NCI-H146 treated with DMSO at 0.1 percent for 48 hours (cell line): ENCODE data around the gene QPRT.
"Not testable (repeated sequence)": the region's sequence is repeated elsewhere in the genome, so short reads cannot be mapped to it uniquely, and the experiment has no call there.

Experiments used
- DNase-seq: peaks from one replicate; lab custom pipeline; 2025; ENCODE audit not compliant: unreplicated experiment; lab: John Stamatoyannopoulos, UW

The QPRT gene

DNA sequence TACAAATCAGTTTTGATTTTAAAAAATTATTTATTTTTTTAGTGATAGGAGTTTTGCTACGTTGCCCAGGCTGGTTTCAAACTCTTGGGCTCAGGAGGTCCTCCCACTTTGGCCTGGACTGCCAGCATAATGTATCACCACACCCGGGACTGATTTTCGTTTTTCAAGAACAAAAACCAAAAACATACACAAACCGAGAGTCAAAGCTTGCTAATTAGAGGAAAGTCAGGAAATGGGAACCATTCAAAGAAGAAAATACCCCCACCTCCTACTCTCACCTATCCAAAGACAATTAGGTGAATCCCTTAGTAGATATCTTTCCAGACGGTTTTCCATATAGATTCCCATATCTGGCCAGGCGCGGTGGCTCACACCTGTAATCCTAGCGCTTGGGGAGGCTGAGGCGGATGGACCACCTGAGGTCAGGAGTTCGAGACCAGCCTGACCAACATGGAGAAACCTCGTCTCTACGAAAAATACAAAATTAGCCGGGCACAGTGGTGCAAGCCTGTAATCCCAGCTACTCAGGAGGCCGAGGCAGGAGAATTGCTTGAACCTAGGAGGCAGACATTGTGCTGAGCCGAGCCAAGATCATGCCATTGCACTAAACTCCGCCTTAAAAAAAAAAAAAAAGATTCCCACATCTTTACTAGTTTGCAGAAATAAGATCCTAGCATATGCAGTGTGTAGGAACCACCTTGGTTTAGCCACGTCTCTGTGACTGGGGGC lies 16.8 kb upstream of the QPRT start:
- no peak for DNase-seq

GRCh38 chr16:29662729-29663015 lies 16.3 kb upstream of the QPRT start:
- DNase-seq = no peak

- no peak for DNase-seq
These were observed 15.8 kb upstream of the QPRT start, which contains the start of gene SPN for GRCh38 chr16:29663016-29663806. Gene SPN (plus strand): TSS chr16:29663247. CDS start chr16:29663729, 482 bp downstream.

GRCh38 chr16:29663807-29664090 lies 15.2 kb upstream of the QPRT start:
- DNase-seq = no peak

- no peak for DNase-seq
These were observed 14.7 kb upstream of the QPRT start for GRCh38 chr16:29664091-29664921.

GRCh38 chr16:29665294-29666077 lies 13.5 kb upstream of the QPRT start:
- DNase-seq = no peak

GRCh38 chr16:29667322-29667610 lies 11.7 kb upstream of the QPRT start:
- not testable (repeated sequence) for DNase-seq

GRCh38 chr16:29667755-29668154 lies 11.2 kb upstream of the QPRT start:
- DNase-seq = no peak

DNA sequence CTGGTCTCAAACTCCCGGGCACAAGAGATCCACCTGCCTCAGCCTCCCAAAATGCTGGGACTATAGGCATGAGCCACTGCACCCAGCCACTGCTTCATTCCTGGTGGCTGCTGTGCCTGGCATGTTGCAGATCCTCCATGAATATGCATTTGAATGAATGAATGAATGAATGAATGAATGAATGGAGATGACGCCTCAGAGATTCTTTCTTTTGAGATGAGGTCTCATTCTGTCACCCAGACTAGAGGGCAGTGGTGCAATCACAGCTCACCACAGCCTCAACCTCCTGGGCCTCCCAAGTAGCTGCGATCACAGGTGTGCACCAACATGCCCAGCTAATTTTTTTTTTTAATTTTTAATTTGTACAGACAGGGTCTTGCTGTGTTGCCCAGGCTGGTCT lies 10.7 kb upstream of the QPRT start:
- no peak for DNase-seq

- no peak for DNase-seq
These were observed 5.5 kb upstream of the QPRT start for GRCh38 chr16:29673501-29673900.

GRCh38 chr16:29674188-29674587 lies 4.8 kb upstream of the QPRT start:
- DNase-seq = no peak

- peak; percentile 11 for DNase-seq
These were observed 3.0 kb upstream of the QPRT start for GRCh38 chr16:29675811-29676643.

DNA sequence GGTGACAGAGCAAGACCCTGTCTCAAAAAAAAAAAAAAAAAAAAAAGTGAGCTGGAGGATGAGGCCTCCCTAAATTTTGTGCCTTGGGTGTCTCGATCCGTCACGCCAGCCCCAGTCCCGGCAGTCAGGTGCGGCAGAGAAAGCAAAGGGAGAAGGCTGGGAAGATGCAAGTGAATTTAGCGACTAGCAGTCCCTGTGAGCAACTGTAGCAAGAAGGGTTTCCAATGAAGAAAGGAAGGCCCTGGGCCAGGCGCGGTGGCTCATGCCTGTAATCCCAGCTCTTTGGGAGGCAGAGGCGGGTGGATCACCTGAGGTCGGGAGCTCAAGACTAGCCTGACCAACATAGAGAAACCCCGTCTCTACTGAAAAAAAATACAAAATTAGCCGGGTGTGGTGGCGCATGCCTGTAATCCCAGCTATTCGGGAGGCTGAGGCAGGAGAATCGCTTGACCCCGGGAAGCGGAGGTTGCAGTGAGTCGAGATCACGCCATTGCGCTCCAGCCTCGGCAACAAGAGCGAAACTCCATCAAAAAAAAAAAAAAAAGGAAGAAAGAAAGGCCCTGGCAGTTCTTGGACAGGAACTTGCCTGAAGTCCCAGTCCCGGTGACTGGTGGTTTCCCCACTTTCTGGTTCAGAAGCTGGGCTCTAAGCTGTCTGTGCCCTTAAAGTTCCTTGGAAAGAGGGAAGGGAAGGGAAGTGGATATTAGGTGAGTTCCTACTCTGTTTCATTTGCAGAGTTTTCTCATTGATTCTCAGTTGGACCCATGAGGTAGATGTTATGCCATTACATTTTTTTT lies 1.8 kb upstream of the QPRT start:
- DNase-seq = no peak

- DNase-seq = no peak
These were observed 1.2 kb downstream of the QPRT start for GRCh38 chr16:29680180-29680598.

DNA sequence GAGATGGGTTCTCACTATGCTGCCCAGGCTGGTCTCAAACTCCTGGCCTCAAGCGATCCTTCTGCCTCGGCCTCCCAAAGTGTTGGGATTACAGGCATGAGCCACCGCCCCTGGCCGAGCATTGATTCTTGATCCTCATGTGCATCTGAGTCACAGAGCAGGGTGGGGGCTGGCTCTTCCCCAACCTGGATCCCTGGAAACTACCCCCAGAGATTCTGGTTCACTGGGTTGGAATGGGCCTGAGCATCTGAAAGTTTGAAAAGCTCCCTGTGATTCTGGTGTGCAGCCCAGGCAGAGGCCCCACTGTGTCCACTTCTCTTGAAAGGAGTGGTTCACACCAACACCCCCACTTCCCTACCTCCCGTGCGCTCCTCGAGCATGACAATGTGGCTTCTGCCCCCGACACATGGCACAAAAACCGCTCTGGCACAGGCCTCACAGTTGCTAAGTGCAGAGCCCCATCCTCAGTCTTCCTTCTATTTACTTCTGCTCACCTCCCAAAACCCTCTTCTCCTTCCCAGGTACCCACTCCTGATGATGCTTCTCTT lies 4.6 kb downstream of the QPRT start:
- DNase-seq = no peak

DNA sequence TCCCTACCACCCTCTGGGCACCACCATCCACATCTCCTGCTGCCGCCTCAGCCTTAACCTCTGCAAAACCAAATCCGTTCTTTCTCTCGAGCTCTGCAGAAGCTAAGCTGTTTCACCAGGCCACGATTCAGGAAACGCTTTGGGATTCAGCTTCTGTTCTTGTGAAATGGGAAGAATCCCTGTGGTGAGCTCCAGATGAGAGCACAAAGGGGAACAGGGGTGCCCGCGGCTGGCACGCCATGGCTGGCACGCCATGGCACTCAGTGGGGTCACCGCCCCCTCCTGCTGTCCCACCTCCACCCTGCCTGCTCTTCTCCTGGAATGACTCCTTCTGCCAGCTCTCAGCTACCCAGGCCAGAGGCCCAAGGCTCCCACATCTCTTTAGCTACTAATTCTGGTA lies 5.7 kb downstream of the QPRT start:
- no peak for DNase-seq

- DNase-seq = no peak
These were observed 7.9 kb downstream of the QPRT start for GRCh38 chr16:29686740-29687332.

DNA sequence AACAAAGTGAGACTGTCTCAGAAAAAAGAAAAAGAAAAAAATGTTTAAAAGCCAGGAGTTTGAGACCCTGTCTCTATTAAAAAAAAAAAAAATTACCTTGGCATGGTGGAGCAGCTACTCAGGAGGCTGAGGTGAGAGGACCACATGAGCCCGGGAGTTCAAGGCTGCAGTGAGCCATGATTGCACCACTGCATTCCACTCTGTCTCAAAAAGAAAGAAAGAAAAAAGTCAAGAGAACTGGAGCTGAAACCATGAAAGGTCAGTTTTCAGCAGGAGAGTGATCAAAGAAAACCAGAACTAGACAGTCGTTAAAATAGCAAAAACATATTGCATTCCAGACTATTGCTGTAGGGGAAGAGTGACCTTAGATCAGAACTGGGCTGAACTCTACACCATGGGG lies 8.8 kb downstream of the QPRT start:
- DNase-seq = no peak

DNA sequence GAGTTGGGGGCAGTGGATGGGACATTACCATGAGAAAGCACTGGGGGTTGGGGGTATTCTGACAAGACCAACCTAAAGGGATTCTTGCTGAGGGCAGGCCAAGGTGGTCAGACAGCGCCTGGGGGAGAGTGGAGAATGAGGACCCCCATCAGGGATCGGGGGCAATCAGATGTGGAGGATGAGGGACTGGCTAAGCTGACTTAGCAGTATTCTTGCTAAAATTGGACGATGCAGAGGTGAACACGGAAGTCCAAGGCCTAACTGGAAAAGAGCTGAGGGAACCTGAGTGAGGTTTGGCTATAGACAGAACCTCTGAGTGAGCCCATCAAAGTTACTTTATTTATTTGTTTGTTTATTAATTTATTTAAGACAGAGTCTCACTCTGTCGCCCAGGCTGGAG lies 9.2 kb downstream of the QPRT start:
- DNase-seq = no peak
